ENCODE data around the gene LRAT. TPM values are rescaled to one million over a fixed set of nuclear protein-coding genes. Genes with fewer than 3 reads are reported as not detected.

The LRAT gene
- total RNA-seq, 1 experiment from 2014 or later, result 7.0 TPM

- intact Hi-C loops (cut with micrococcal nuclease; ENCODE audit: unreplicated experiment), result no loop called here
- H3K4me3 Mint-ChIP-seq (ENCODE audit: low read depth, unreplicated experiment), result no peak overlapping the region
- peaks cover 3% of the 10 kb centered on the region for H3K9me3 Mint-ChIP-seq (ENCODE audit: low read depth, unreplicated experiment)
- H3K27ac Mint-ChIP-seq (ENCODE audit: unreplicated experiment), result no peak overlapping the region
- H3K4me1 Mint-ChIP-seq (ENCODE audit: low read depth, unreplicated experiment), result peaks cover 9% of the 10 kb centered on the region
- CTCF ChIA-PET, result no interaction called here
- H3K36me3 Mint-ChIP-seq (ENCODE audit: insufficient read depth, unreplicated experiment), result no peaks in the 10 kb centered on the region
- no peak for DNase-seq
- no peaks in the 10 kb centered on the region for H3K27me3 Mint-ChIP-seq (ENCODE audit: unreplicated experiment)
- no TSS peak for BruUV-seq (replicated peaks)
- TF ChIP-seq CTCF (IDR thresholded peaks at IDR 0.05; ENCODE audit: unreplicated experiment), result no peak
Measured at GRCh38 chr4:154736770-154737169, 7.0 kb upstream of the LRAT start.

DNA sequence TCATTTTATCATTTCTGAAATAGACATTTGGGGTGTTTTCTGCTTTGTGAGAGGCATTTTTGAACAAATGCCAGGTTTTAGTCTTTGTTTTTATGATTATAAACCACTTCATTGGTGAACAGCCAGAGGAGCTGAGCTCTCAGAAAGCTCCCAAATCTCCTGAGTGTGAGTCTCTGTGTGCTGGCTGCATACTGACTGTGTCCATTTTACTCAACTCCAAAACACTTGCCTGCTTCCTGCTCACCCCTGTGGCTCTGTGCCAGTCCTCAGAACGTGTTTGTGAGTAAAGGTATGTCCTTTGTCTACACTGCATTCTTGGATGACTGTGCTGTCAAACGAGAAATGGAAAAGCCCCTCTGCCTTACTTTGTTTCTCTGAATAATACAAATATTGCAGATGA is 5.4 kb upstream of the LRAT start:
- Mint-ChIP-seq H3K9me3 (ENCODE audit: low read depth, unreplicated experiment) (no peaks in the 10 kb centered on the region), H3K36me3 (ENCODE audit: insufficient read depth, unreplicated experiment) (peaks cover 3% of the 10 kb centered on the region), H3K27me3 (ENCODE audit: unreplicated experiment) (no peaks in the 10 kb centered on the region), H3K4me1 (ENCODE audit: low read depth, unreplicated experiment) (peaks cover 9% of the 10 kb centered on the region), H3K4me3 (ENCODE audit: low read depth, unreplicated experiment) (no peak overlapping the region), H3K27ac (ENCODE audit: unreplicated experiment) (no peak overlapping the region)
- intact Hi-C loops (cut with micrococcal nuclease; ENCODE audit: unreplicated experiment), result no loop called here
- CTCF ChIA-PET, result no interaction called here
- no TSS peak for BruUV-seq (replicated peaks)
- TF ChIP-seq CTCF (IDR thresholded peaks at IDR 0.05; ENCODE audit: unreplicated experiment), result no peak
- peak; percentile 31 for DNase-seq

DNA sequence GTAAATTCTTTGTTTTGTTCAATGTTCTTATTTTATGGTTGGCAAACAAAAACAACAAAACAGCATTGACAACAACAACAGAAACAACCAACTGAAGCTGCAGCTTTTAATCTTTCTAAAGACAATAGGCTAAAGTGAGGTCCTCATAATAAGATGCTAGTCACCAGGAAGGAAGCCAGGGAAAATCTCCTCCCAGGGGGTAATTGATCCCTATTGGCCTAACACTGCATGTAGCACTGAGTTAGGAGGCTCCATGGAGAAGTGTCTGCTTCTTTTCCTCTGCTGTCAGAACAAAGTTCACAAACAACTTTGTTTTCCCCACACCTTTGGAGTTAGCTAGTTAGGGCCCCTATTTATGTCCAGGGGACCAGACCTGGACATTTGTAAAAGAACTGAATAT is 4.7 kb upstream of the LRAT start:
- Mint-ChIP-seq H3K36me3 (ENCODE audit: insufficient read depth, unreplicated experiment) (peaks cover 9% of the 10 kb centered on the region), H3K4me3 (ENCODE audit: low read depth, unreplicated experiment) (no peak overlapping the region), H3K9me3 (ENCODE audit: low read depth, unreplicated experiment) (no peaks in the 10 kb centered on the region), H3K4me1 (ENCODE audit: low read depth, unreplicated experiment) (peaks cover 9% of the 10 kb centered on the region), H3K27me3 (ENCODE audit: unreplicated experiment) (no peaks in the 10 kb centered on the region), H3K27ac (ENCODE audit: unreplicated experiment) (no peak overlapping the region)
- DNase-seq, result no peak
- CTCF ChIA-PET, result no interaction called here
- TF ChIP-seq CTCF (IDR thresholded peaks at IDR 0.05; ENCODE audit: unreplicated experiment), result no peak
- BruUV-seq (replicated peaks), result no TSS peak
- intact Hi-C loops (cut with micrococcal nuclease; ENCODE audit: unreplicated experiment), result no loop called here

DNA sequence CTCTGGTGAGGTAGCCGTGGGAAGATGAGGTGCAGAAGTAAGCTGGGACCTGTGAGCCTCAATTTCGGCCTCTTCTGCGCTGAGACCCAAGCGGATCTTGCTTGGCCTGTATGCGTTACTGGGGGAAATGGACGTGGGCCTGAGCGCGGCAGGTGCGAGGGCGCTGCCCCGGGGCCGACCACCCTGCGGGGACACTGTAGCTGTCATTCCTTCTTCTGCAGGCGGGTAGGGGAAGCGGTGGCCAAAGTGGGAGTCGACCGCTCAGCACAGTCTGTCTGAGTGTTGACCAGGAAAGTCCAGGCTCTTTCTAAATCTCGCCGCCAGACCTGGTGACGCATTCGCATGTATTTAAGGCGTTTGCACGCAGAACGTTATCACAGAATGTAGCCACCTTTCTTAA is 3.3 kb upstream of the LRAT start:
- H3K9me3 Mint-ChIP-seq (ENCODE audit: low read depth, unreplicated experiment), result no peaks in the 10 kb centered on the region
- no peak overlapping the region for H3K27ac Mint-ChIP-seq (ENCODE audit: unreplicated experiment)
- no peak overlapping the region for H3K4me3 Mint-ChIP-seq (ENCODE audit: low read depth, unreplicated experiment)
- intact Hi-C loops (cut with micrococcal nuclease; ENCODE audit: unreplicated experiment), result no loop called here
- DNase-seq, result no peak
- no peaks in the 10 kb centered on the region for H3K27me3 Mint-ChIP-seq (ENCODE audit: unreplicated experiment)
- BruUV-seq (replicated peaks), result no TSS peak
- peaks cover 20% of the 10 kb centered on the region for H3K36me3 Mint-ChIP-seq (ENCODE audit: insufficient read depth, unreplicated experiment)
- peaks cover 11% of the 10 kb centered on the region for H3K4me1 Mint-ChIP-seq (ENCODE audit: low read depth, unreplicated experiment)
- no peak for TF ChIP-seq CTCF (IDR thresholded peaks at IDR 0.05; ENCODE audit: unreplicated experiment)
- CTCF ChIA-PET, result no interaction called here
